ENCODE data around the gene WRAP73. TPM values are rescaled to one million over a fixed set of nuclear protein-coding genes. Genes with fewer than 3 reads are reported as not detected.

WRAP73 gene
- total RNA-seq (ENCODE audit: low replicate concordance): 22.5 and 26.7 TPM in 2 replicates
- long read RNA-seq, transcript WRAP73-201 (12 exons, 1,665 nt): major isoform, 54 of 77 reads
- long read RNA-seq, transcript WRAP73-202 (11 exons, 1,998 nt): minor isoform, 8 of 77 reads
- long read RNA-seq, partial matches to known transcripts: 6 of 77 reads
- long read RNA-seq, other reads (novel, unspliced or antisense): 9 of 77 reads

DNA sequence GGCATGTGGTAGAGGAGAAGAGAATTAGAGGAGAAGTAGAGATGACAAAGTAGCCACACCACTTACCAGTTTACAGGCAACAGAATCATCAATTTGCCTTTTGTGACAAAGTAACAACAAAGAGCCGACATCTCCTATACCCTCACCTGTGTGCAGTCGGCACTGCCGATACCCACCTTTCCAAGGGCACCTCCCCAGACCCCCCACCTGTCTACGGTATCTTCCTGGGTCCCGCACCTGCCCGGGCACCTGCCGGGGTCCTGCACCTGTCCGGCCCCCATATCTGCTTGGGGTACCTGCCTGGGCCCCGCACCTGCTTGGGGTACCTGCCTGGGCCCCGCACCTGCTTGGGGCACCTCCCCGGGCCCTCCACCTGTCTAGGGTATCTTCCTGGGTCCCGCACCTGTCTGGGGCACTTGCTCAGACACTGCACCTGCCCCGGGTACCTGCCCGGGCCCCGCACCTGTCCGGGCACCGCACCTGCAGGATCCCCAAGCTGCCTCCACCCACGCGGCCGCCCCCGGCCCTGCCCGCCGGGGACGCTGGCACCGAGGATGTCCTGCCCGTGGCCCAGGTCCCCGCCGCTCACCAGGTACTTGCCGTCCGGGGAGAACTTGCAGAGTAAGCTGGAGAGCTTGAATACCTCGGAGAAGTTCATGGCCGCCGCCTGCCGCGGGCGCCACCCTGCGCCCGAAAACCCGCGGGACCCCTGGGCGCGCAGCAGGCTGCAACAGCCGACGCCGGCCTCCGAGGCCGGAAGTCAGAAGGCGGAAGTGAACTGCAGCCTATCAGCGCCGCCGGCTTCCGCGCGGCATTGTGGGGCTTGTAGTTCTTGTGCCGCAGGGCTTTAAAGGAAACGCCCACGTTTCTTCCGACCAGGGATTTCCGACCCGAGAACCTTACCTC lies at the start of gene WRAP73:
Gene WRAP73 (minus strand): TSS at position 762 of the 906 bp plus-strand sequence. CDS start 104 bp downstream, at position 658.
- peaks cover 8% of the 10 kb centered on the region for H3K4me1 Mint-ChIP-seq (ENCODE audit: unreplicated experiment)
- DNase-seq (ENCODE audit: extremely low spot score, unreplicated experiment): no peak
- H3K4me3 Mint-ChIP-seq: peak within 1 kb of the TSS; percentile 87
- no peaks in the 10 kb centered on the region for H3K9me3 Mint-ChIP-seq
- TF ChIP-seq, protein P1, sequence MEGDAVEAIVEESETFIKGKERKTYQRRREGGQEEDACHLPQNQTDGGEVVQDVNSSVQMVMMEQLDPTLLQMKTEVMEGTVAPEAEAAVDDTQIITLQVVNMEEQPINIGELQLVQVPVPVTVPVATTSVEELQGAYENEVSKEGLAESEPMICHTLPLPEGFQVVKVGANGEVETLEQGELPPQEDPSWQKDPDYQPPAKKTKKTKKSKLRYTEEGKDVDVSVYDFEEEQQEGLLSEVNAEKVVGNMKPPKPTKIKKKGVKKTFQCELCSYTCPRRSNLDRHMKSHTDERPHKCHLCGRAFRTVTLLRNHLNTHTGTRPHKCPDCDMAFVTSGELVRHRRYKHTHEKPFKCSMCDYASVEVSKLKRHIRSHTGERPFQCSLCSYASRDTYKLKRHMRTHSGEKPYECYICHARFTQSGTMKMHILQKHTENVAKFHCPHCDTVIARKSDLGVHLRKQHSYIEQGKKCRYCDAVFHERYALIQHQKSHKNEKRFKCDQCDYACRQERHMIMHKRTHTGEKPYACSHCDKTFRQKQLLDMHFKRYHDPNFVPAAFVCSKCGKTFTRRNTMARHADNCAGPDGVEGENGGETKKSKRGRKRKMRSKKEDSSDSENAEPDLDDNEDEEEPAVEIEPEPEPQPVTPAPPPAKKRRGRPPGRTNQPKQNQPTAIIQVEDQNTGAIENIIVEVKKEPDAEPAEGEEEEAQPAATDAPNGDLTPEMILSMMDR (conservative IDR thresholded peaks at IDR 0.05): peak; percentile 22
- peaks cover 32% of the 10 kb centered on the region for H3K27me3 Mint-ChIP-seq
- no peak within 1 kb of the TSS for H3K27ac Mint-ChIP-seq
- H3K36me3 Mint-ChIP-seq: peaks cover 3% of the 10 kb centered on the region

- no peak for DNase-seq (ENCODE audit: extremely low spot score, unreplicated experiment)
- H3K4me3 Mint-ChIP-seq: no peak overlapping the region
- TF ChIP-seq, protein P1 (conservative IDR thresholded peaks at IDR 0.05): no peak
- H3K27ac Mint-ChIP-seq: no peak overlapping the region
- no peaks in the 10 kb centered on the region for H3K9me3 Mint-ChIP-seq
- peaks cover 24% of the 10 kb centered on the region for H3K27me3 Mint-ChIP-seq
- peaks cover 5% of the 10 kb centered on the region for H3K4me1 Mint-ChIP-seq (ENCODE audit: unreplicated experiment)
- no peaks in the 10 kb centered on the region for H3K36me3 Mint-ChIP-seq
Measured at GRCh38 chr1:3699596-3699995, 49.7 kb upstream of the WRAP73 start.

DNA sequence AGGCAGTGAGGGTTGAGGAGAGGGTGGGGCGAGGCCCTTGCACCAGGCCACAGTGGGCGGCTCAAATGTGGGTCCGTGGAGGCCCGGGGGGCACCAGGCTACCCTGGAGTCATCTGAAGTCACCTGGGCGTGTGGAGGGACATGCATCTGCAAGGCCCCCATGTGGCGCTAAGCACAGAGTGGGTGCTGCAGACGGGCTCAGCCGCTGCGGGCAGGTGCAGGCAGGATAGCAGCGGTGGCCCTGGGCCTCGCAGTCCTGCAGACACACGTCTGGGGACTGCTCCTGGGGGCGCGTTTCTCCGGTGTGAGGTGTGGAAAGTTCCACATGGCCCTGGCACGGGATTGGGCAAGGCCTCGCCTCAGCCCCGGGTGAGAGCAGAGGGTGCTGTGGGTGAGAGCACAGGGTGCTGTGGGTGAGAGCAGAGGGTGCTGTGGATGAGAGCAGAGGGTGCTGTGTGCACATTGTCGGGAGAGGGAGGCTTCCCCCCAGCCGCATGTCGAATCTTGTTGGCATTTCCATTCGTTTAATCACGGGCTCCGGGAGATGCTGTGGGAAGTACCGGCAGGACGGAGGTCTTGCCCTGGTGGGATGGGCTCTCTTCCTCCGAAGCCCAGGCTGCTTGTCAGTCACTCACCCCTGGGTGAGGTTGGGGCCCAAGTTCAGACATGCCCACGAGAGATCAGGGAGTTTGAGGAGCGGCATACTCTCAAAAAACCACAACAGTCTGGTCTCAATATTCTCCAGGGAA lies 48.9 kb upstream of the WRAP73 start:
- no peak for DNase-seq (ENCODE audit: extremely low spot score, unreplicated experiment)
- H3K4me3 Mint-ChIP-seq: no peak overlapping the region
- H3K27ac Mint-ChIP-seq: no peak overlapping the region
- no peaks in the 10 kb centered on the region for H3K9me3 Mint-ChIP-seq
- TF ChIP-seq, protein P1 (conservative IDR thresholded peaks at IDR 0.05): no peak
- H3K27me3 Mint-ChIP-seq: peaks cover 24% of the 10 kb centered on the region
- H3K4me1 Mint-ChIP-seq (ENCODE audit: unreplicated experiment): peaks cover 5% of the 10 kb centered on the region
- no peaks in the 10 kb centered on the region for H3K36me3 Mint-ChIP-seq

- Mint-ChIP-seq H3K36me3 (no peaks in the 10 kb centered on the region), H3K4me1 (ENCODE audit: unreplicated experiment) (peaks cover 5% of the 10 kb centered on the region), H3K27ac (no peak overlapping the region), H3K4me3 (peak overlapping the region; percentile 31), H3K9me3 (no peaks in the 10 kb centered on the region), H3K27me3 (peaks cover 24% of the 10 kb centered on the region)
- DNase-seq (ENCODE audit: extremely low spot score, unreplicated experiment): no peak
- TF ChIP-seq, protein P1 (conservative IDR thresholded peaks at IDR 0.05): no peak
Measured at GRCh38 chr1:3697810-3698209, 47.9 kb upstream of the WRAP73 start.

GRCh38 chr1:3697104-3697503 lies 47.2 kb upstream of the WRAP73 start:
- H3K36me3 Mint-ChIP-seq: no peaks in the 10 kb centered on the region
- no peak overlapping the region for H3K4me3 Mint-ChIP-seq
- no peak overlapping the region for H3K27ac Mint-ChIP-seq
- H3K9me3 Mint-ChIP-seq: no peaks in the 10 kb centered on the region
- peaks cover 5% of the 10 kb centered on the region for H3K4me1 Mint-ChIP-seq (ENCODE audit: unreplicated experiment)
- peaks cover 24% of the 10 kb centered on the region for H3K27me3 Mint-ChIP-seq
- TF ChIP-seq, protein P1 (conservative IDR thresholded peaks at IDR 0.05): no peak
- no peak for DNase-seq (ENCODE audit: extremely low spot score, unreplicated experiment)
